ENCODE results near the gene CERK.

Gene CERK

GRCh38 chr22:46764140-46764680, 26.2 kb upstream of the CERK start:
- no peak for DNase-seq

GRCh38 chr22:46763051-46763705, 25.1 kb upstream of the CERK start:
- DNase-seq, result no peak

DNA sequence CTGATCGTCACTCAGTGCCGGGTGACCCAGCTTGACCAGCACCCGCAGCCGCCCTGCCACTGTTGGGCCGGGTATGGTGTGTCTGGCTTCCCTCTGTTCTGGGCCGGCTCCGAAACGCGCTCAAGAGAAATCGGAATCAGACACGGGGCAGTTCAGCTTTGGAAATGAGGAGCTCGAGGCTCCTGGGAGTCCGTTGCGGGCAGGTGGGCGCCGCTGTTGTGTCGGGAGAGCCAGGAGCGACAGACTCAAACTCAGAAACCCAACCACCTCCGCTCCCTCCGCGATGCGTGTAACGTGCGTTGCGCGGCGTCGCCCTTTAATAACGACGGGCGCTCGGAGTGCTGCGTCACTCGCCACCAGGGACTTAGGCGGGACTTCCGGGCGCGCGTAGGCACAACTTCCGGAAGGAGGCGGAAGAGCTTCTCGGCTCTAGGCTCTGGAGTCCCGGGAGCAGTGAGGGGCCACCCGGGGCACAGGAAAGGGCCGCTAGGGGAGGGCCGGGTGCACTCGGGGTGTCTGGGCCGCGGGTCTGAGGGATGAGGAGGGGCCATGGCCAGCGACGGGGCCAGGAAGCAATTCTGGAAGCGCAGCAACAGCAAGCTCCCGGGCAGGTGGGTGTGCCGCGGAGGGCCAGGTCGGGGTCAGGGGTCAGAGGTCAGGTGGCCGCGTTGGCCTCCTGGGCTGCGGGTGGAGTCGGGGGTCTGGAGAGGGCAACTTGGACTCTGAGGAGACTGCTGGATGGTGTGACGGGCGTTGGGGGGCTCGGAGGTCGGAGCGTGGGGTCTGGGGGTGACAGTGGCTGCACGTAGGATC, 24.4 kb upstream of the CERK start, which contains the start of gene TBC1D22A:
Gene TBC1D22A (plus strand): TSS at position 413 of the 813 bp plus-strand sequence. CDS start 137 bp downstream, at position 550.
- DNase-seq, result peak; percentile 69

DNA sequence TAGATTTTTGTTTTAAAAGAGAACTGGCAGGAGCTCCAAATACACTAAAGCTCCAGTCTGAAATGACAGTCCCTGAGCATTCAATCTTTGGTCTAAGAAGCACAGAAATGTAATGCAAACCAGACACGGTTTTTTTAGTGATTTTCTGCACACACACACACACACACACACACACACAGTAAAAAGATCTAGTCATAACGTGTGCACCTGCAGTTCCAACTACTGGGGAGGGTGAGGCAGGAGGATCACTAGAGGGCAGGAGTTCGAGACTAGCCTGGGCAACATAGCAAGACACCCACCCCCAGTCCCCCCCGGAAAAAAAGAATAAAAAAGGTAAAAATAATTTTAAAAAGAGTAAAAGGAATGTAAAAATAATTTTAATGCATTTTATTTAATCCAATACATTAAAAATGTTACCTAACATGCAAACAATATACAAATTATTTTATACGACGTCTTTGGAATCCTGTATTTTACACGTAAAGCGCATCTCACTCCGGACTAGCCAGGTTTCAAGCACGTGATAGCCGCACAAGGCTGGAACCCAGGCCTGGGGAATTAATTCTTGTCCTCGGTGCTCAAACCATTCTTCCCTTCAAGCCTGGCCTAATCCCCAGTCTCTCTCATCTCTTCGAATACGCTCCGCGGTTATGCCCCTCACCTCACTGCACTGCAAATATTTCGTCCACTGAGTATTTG, 23.6 kb upstream of the CERK start:
- no peak for DNase-seq

DNA sequence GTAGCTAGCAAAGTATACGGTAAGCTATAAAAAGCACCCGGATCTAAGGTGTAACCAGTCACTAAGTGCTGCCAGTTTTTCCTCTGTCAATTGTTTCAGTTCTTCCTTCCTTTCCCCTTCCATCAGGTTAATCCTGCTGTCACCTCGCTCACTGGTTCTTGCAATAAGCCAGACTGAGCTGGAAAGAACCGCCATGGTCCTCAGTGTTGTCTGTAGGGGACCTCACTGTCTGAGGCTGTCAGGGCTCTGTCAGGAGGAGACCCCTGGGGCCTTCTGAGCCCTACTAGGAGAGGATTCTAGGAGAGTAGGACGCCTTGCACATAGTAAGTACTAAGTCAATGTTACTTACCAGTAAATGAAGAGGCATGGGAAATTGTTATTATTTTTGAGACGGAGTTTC, 23.0 kb upstream of the CERK start:
- no peak for DNase-seq

DNA sequence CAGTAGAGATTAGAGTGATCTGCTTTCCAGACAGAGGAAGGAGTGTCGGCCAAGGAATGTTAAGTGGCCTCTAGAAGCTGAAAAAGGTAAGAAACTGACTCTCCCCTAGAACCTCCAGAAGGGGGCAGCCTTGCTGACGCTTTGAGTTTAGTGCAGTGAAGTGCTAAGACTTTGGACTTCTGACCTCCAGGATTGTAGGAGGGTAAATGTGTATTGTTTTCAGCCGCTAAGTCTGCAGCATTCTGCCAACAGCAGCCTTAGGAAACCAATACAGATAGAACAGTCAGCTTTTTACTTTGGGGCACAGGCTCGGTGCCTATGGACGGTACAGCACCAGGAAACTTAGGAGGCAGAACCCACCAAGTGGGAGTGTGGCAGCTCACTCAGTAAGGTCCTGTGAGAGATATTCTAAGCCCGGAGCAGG, 20.8 kb upstream of the CERK start:
- no peak for DNase-seq

DNA sequence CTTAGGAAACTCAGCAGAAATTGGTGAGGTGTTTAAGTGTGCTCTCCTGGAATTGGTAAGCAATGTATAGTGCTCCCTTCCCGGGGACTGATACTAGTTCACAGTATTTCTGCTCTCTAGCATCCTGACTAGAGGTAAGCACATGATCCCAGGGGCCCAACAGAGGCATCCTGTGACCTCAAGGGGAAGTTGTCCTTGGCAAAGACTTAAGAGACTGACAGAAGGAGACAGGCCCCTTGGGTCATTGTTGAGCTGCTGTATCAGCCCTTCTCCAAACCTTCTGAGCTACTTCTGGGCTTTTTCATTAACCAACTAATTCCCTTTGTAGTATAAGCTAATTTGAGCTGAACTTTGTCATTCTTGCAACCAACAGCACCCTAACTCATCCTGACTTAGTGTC, 20.1 kb upstream of the CERK start:
- no peak for DNase-seq

DNA sequence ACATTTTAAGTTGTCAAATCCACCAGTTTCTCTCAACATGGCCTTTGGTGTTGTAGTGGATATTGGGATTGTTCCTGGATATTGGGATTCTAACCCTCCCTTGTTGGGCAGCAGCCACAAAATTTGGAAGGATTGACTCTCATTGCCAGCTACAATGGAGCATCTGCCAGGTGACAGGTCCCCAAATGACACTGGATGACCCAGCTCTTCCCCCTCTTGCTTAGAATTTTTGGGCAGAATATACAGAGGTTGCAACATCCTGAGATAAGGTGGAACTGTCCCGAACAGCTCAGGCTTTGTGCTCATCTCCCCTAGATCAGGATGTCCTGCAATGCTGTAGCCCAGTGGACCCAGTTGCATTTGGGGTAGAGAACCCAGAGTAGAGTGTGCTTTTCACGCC, 19.1 kb upstream of the CERK start:
- no peak for DNase-seq

DNA sequence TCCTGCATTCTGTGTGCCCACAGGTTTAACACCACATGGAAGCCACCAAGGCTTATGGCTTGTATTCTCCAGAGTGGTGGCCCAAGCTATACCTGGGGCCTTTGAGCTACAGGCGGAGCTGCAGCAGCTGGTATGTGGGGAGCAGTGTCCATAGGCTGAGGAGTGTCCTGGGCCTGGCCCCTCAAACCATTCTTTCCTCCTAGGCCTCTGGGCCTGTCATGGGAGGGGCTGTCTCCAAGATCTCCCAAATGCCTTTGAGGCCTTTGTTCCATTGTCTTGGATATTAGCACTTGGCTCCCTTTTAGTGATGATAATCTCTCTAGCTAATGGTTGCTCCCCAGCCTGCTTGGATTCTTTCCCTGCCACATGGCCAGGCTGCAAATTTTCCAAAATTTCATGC, 18.0 kb upstream of the CERK start:
- DNase-seq, result no peak

- no peak for DNase-seq
These were observed 17.5 kb upstream of the CERK start for GRCh38 chr22:46755525-46755924.

DNA sequence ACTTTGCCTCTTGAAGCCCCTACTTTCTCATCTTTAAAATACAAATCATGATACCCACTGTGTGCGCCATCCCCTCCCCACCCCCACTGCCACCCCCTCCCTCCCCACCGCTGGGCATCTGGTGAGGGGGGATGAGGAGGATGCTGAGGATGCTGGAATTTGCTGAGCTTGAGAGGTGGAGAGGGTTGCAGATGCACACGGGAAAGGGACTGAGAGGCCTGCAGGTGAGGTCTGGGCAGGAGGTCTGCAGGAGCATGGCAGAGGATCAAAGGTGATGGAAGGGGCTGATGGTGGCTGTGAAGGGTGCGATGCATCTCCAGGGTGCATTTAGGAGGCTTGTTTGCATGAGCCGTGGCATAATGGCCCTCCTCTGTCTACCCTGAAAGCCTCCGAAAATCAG, 16.8 kb upstream of the CERK start:
- no peak for DNase-seq

GRCh38 chr22:46754110-46754799, 16.2 kb upstream of the CERK start:
- DNase-seq, result peak; percentile 87

DNA sequence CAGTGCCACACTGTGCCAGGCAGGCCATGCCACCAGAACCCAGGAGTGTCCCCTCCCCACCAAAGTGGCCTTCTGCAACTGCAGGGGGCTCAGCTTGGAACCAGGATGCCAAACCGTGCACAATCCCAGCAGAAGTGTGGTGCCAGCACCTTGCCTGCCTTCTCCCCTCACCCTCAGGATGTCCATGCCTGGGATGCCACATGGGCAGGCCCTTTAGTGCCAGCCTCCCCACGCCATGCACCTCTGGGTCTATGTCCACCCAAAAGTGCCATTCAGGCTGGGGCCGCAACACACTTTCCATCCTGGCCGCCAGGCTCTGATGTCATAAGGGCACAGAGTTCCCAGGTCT, 15.7 kb upstream of the CERK start:
- DNase-seq, result no peak

DNA sequence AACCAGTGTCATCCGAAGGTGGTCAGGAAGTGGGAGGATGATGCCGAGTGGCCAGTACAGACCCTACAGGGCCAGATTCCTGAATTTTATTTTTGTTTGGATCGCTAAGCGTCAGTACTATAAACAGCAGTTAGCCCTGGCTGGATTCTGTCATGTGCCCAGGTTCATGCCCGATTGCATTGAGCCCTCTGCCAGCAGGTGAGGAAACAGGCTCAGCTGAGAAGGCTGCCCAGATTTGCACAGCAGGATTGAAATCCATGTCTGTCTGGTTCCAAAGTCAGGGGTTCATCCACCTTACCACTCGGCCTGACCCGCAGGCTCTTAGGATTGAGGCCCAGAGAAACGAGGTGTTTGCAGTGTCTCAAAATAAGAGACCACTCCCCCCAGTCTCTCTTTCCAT, 15.3 kb upstream of the CERK start:
- no peak for DNase-seq

GRCh38 chr22:46752988-46753310, 14.9 kb upstream of the CERK start:
- DNase-seq, result no peak

- no peak for DNase-seq
These were observed 14.4 kb upstream of the CERK start for GRCh38 chr22:46752286-46752987.

DNA sequence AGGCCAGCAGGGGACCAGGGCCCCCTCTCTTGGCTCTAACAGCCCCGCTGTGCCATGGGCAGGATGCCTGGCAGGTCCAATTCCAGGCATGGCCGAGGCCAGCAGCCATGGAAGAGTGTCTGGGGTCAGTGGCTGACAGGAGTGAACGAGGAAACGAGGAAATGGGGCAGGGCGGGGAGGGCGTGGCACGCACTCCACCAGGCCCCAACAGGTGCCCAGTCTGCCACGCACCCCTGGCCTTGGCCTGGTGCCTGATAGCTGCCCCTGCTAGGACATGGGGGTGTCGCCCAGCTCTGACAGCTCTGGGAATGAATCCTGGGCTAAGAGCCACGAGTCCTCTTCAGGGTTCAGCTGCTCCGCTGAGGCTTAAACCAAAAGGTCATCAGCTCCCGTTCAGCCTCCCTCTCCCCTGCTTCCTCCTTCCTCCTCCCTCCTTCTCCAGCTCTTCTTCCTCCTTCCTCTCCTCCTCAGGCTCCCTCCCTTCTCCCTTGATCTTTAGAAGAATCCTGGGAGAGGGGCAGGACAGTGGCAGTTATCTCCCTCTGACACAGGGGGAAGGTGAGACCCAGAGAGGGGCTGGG, 12.9 kb upstream of the CERK start:
- DNase-seq, result no peak

GRCh38 chr22:46750530-46750800, 12.4 kb upstream of the CERK start:
- no peak for DNase-seq

DNA sequence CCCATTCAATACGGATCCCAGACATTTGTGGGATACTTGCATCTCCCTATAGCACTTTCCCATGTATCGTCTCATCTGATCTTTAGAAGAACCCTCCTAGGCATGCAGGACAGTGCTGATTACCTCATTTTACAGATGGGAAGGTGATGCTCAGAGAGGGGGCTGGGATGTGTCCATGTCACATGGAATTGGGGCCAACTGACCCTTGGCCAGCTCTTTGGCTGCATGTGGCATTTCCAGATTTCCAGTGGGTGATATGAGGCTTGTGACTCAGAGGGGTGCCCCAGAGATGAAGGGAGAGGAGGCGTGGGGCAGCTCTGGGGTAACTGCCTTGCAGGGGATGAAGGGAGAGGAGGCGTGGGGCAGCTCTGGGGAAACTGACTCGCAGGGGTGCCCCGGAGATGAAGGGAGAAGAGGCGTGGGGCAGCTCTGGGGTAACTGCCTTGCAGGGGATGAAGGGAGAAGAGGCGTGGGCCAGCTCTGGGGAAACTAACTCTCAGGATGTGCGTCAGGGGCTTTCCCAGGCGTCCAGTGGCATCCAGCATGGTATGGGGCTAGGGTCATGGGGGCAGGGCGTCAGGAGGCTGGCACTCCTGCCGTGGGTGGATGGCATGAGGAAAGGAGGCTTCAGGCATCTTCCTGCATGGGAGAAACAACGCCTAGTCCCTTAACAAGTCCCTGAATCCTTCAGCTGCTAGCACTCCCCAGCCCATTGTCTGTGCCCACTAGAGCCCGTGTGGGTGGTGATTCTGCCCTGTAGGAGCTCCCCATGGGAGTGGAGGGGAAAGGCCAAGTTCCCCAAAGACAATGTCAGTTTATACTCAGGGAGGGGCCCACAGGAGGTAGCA, 11.9 kb upstream of the CERK start:
- no peak for DNase-seq

GRCh38 chr22:46748908-46749675, 11.0 kb upstream of the CERK start:
- no peak for DNase-seq

Measured in T1000 (cell line).